GM18526 (cell line): Measurements from ENCODE around the gene EIF5AL1.
"Not testable (repeated sequence)": the region's sequence is repeated elsewhere in the genome, so short reads cannot be mapped to it uniquely, and the experiment has no call there.

Experiments used
- POLR2A ChIP-seq: IDR thresholded peaks from 3 replicates; pipeline ENCODE4 v1.6.1; 2011; ENCODE audit not compliant: insufficient read length; ENCODE audit errors: extremely low read depth

Gene EIF5AL1

DNA sequence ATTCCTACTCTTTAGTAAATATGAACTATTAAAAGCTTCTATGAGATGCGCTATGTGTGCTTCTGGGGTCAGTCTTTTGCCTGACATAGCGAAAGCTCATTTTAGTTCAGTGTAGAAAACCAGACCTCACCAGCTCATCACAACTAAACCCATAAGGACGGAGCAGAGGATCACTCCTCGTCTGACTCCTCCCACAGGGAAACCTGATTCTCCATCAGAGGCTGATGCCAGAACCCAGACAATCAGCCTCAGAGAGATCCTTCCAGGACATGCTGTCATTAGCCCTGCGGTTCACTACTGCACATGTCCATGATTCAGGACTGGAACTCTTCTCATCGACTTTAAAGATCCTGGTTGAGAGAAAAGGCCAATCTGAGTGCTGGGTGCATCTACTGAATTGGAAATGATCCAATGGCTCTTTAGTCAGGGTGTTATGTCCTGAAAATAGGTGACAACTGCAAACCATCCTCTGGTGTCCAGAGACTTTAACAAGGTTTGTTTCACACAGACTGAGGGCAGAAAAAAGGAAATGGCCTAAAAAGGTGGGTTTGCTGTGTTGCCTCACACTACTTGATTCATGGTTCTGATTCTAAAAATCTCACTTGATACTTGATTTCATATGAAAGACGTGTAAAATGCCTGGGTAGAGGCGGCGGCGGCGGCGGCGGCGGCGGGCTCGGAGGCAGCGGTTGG, at the start of gene EIF5AL1:
Gene EIF5AL1 (plus strand): TSS at position 643 of the 693 bp plus-strand sequence. CDS start 117 bp downstream, outside the sequence.
- TF ChIP-seq POLR2A = not testable (repeated sequence)

DNA sequence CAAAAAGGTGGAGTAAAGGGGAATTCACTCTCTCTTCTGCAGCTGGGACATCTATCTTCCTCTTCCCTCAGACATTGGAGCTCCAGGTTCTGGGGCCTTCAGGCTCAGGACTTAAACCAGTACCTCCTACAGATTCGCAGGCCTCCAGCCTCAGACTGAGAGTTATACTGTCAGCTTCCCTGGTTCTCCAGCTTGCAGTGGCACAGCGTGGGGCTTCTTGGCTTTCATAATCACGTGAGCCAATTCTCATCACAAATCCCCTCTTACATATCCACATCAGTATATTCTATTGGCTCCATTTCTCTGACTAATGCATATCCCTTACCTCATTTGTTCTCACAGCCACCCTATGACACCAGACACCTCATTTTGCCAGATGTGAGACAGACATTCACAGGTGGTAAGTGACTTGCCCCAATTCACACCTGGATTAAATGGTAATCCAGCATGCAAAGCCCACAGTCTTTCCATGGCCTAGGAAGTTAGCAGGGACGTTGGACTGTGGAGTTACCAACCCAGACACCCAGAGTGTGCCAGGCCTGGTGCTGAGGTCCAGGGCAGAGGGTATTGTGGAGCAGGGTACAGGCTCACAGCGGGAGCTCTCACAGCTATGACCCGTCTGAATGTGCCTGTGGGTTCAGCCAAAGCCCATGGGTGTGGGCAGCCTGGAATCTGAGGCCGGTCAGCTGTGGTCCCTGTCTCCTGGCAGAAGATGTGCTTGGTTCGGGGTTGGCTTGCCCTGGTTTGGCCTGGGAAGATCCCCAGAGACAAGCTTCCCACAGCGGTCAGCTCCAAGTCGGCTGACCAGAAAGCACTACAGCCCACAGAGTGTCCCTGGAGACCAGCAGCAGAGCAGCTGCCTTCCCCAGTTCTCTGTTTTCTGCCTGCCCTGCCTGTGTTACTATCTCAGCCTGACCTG, 48.5 kb upstream of the EIF5AL1 start:
- no peak for TF ChIP-seq POLR2A

DNA sequence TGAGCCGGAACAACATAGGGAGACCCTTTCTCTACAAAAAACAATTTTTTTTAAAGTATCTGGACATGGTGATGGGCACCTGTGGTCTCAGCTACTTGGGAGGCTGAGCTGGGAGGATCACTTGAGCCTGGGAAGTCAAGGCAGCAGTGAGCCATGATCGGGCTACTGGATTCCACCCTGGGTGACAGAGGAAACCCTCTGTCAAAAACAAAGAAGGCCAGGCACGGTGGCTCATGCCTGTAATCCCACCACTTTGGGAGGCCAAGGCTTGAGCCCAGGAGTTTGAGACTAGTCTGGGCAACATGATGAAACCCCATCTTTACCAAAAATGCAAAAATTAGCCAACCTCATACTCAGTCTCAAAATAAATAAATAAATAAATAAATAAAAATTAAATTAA, 47.0 kb upstream of the EIF5AL1 start:
- no peak for TF ChIP-seq POLR2A

DNA sequence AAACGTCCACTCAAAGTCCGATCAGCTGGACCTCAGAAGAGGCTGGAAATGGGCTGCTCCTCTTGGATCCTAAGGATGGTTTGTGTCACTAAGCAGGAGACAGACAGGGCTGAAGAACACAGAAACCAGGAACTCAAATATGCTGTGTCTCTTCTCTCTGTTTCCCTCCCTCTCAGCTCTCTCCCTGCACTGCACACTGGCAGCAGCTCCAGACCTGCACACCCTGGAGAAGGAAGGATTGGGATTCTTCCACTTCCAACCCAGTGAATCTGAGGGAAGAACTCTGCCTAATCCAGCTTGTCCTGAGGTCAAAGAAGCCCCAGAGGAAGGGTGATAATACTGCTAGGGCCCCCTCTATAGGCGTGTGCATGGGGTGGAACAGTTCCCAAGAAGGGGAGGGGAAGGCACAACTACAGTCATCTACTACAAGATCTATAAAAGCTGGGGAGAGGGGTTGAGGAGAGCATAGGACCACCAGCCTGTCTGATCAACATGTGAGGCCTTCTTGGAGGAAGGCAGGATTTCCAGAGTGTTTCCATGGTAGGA, 44.2 kb upstream of the EIF5AL1 start:
- TF ChIP-seq POLR2A = no peak

DNA sequence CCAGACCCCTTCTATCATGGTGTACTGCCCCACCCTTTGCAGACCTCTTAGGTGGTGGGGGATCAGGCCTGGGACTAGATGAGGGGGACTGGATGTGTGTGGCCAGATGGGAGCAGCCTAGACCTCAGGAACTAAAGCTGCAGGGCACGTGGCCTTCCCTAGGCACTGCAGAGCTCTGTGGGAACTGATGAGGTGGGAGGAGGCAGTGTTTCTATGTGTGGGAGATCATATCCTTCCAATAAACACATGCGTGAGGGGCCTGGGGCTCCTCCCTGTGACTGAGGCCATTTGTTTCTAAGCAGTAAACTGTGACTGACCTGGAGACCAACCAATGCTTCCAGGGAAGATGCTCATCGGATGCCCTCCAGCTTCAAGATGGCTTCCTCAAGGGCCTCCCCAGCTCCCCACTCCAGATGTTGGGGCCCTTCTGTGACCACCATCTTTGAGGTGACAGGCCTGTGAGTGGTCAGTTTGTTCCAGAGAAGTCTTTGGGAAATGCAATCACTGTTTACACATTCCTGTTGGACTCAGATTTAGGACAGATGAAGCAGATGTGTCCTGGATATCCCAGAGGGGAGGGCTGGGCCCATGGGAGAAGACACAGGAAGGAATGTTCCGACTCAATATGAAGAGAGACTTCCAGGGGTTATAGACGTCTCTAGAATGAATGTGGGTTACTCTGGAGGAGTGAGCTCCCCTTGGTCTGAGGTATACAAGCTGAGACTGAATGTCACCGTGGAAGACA, 43.3 kb upstream of the EIF5AL1 start:
- no peak for TF ChIP-seq POLR2A

DNA sequence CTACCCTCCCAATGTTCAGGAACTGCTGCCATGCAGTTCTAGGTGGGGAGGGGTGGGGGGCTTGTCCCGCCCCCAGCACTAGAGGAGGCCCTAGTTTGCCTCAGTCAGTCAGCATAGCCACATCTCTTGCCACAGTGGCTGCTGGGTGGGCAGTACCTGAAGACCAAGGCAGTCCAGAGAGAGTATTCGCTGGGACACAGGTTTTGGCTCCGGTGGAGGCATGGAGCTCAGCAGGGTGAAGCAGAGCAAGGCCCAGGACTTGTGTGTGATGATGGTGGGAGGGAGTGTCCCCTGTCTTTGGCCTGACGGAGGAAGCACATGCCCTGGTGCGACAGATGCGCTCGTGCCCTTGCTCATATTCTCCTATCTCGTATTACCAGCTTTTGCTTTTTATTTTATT, 42.2 kb upstream of the EIF5AL1 start:
- no peak for TF ChIP-seq POLR2A

DNA sequence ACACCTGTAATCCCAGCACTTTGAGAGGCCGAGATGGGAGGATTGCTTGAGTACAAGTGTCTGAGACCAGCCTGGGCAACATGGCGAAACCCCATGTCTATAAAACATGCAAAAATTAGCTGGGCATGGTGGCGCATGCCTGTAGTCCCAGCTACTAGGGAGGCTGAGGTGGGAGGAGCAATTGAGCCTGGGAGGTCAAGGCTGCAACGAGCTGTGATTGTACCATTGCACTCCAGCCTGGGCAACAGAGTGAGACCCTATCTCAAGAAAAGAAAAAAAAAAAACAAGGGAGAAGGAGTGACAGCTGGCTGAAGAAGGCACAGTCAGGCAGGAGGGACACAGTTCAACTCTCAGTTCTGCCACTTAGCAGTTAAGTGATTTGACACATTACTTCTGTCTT, 40.6 kb upstream of the EIF5AL1 start:
- no peak for TF ChIP-seq POLR2A

DNA sequence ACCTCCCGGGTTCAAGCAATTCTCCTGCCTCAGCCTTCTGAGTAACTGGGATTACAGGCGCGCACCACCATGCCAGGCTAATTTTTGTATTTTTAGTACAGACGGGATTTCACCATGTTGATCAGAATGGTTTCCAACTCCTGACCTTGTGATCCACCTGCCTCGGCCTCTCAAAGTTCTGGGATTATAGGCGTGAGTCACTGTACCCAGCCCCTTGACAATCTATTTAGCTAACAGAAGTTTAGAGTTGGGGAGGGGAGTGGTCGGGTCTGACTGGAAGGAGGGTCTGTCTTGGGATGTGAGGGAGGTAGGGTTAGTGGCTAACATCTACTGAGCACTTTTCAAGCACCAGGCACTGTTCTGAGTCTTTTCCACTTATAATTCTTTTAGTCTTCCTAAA, 39.9 kb upstream of the EIF5AL1 start:
- no peak for TF ChIP-seq POLR2A

DNA sequence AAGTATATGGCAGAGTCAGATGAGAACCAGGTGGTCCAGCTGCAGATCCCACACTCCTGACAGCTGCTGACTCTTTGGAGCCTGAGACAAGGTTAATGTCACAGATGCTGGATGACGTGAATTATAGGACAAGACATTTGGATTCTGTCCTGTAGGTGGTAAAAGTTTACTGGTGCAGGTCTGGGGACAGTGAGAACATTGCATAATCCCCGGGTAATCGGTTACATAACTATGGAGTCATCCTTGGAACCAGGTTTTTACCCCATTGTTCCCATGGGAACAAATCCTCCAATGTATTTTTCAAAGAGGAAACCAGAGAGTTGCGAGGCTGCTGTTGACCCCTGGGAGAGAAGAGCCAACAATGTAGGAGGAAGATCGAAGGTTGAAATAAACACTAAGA, 39.4 kb upstream of the EIF5AL1 start:
- TF ChIP-seq POLR2A = no peak

DNA sequence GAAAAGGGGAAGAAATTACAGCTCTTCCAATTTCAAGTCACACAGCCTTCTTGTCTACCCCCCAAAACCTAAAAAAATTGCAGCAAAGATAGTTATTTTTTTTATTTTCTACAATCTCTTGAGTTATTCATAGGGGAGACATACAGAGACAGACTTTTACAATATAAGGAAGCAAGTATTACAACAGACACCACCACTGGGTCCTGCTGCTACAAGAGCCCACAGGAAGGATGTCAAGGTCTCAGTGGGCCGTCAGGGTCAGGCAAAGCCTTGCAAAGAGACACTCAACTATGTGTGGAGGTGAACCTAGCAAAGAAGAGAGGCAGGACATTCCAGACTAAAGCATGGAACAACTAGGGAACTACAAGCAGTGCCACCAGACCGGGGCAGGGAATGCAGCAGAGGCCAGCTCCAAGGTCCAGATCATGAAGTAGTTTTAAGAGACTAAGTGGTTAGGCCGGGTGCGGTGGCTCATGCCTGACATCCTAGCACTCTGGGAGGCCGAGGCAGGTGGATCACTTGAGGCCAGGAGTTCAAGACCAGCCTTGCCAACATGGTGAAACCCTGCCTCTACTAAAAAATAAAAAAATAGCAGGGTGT, 38.7 kb upstream of the EIF5AL1 start:
- no peak for TF ChIP-seq POLR2A

DNA sequence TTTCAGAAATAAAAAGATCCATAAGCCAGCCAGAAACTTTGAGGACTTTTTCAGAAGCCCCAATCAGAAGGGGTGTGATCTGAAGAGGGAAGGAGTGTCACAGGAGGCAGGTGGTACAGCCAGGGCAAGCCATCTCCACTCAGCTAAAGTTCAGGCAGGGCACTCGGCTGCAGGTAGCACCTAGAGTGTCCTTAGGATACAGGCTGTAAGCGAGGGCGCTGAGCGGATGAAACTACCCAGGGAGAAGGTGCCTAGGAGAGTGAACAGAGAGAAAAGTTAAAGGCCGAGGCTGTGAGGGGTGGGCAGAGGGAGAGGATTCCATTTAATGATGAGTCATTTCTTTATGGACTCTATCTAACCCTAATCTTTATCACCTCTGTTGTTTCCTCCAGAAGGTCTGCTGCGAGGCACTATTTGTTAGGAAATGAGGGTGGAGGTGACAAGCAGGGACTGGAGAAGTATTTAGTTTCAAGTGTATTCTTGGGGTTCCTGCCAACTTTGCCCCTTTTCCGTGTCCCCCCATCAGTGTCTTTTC, 37.1 kb upstream of the EIF5AL1 start:
- TF ChIP-seq POLR2A = no peak

DNA sequence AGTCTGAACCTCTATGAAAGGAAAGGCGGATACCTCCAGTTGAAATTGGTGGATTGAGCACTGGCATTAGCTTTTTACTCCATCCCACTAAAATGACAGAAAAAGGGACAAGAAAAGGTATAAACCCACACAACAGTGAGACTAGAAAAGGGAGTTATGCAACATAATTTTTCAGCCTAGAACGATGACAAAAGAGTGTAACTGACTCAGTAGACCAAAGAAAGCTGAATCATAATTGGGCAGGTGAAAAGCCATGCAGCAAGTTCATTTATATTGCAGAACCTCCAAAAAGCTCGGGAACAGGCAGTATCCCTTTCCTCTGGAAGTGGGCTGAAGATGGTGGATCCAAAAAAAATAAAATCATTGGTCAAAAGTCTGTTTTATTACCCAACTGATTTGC, 36.5 kb upstream of the EIF5AL1 start:
- TF ChIP-seq POLR2A = no peak

DNA sequence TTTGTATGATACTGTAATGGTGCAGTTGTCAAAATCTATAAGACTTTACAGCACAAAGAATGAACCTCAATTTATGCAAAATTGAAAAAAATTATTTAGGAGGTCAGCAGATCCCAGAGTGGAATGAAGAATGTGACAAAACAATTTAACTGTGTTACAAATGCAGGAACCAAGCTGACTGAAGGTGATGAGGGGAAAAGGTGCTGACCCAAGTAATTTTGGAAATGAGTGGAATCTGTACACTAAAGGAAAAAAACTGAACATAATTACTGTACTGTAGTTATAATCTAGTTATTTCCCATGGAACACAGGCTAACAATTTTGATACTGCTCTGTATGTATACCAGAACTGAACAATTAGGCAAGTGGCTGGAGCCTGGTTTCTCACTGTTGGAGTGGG, 35.7 kb upstream of the EIF5AL1 start:
- TF ChIP-seq POLR2A = no peak

DNA sequence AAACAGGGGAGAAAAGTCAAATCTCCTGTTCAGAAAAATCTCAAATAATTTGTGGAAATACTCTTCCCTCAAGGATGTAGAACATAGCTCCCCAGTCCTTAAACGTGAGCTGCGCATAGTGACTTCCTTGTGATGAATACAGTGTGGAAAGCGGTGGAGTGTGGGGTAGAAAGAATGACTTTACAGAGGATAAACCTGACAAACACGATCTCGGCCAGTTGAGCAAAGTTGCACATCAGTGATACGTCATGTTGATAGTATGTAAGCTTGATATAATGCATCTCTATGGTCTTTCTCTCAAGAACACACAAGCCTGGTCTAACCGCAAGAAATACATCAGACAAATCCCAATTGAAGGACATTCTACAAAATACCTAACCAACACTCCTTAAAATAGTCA, 34.9 kb upstream of the EIF5AL1 start:
- TF ChIP-seq POLR2A = no peak
